GM19452 (cell line): Measurements from ENCODE around the gene RGS19.

Experiments used
- ATAC-seq: cut with Tn5 transposase; IDR thresholded peaks from one replicate; pipeline ENCODE4 v1.9.1; 2021; ENCODE audit not compliant: unreplicated experiment

Gene RGS19

GRCh38 chr20:64065062-64065973 is 14.0 kb downstream of the RGS19 start:
- no peak for ATAC-seq

GRCh38 chr20:64064145-64064698 is 15.1 kb downstream of the RGS19 start:
- no peak for ATAC-seq

GRCh38 chr20:64063389-64064144 is 15.8 kb downstream of the RGS19 start:
- no peak for ATAC-seq

GRCh38 chr20:64062596-64063388 is 16.5 kb downstream of the RGS19 start, which contains the start of gene TCEA2:
Gene TCEA2 (plus strand): TSS chr20:64063198. CDS start chr20:64063313, 115 bp downstream.
- ATAC-seq, result peak; percentile 78

GRCh38 chr20:64062276-64062595 is 17.1 kb downstream of the RGS19 start:
- ATAC-seq, result no peak

GRCh38 chr20:64058536-64058935 is 20.8 kb downstream of the RGS19 start:
- no peak for ATAC-seq

- ATAC-seq, result no peak
Measured at GRCh38 chr20:64057628-64058498, 21.5 kb downstream of the RGS19 start.

- no peak for ATAC-seq
Measured at GRCh38 chr20:64056889-64057627, 22.3 kb downstream of the RGS19 start.

- no peak for ATAC-seq
Measured at GRCh38 chr20:64056639-64056888, 22.8 kb downstream of the RGS19 start.

- ATAC-seq, result no peak
Measured at GRCh38 chr20:64055893-64056638, 23.3 kb downstream of the RGS19 start.

- no peak for ATAC-seq
Measured at GRCh38 chr20:64055396-64055892, 23.9 kb downstream of the RGS19 start.

- ATAC-seq, result no peak
Measured at GRCh38 chr20:64053841-64054661, 25.3 kb downstream of the RGS19 start.

GRCh38 chr20:64052987-64053840 is 26.1 kb downstream of the RGS19 start:
- no peak for ATAC-seq

GRCh38 chr20:64052326-64052722 is 27.0 kb downstream of the RGS19 start:
- no peak for ATAC-seq

- ATAC-seq, result no peak
Measured at GRCh38 chr20:64051561-64052325, 27.6 kb downstream of the RGS19 start.

GRCh38 chr20:64051033-64051452 is 28.3 kb downstream of the RGS19 start:
- ATAC-seq, result no peak
